GM18858 (cell line): Measurements from ENCODE around the gene DOCK10.
"Not testable (repeated sequence)": the region's sequence is repeated elsewhere in the genome, so short reads cannot be mapped to it uniquely, and the experiment has no call there.

ENCODE experiments used
- ATAC-seq: cut with Tn5 transposase; IDR thresholded peaks from one replicate; pipeline ENCODE4 v1.9.1; 2021; ENCODE audit not compliant: unreplicated experiment

Gene DOCK10

DNA sequence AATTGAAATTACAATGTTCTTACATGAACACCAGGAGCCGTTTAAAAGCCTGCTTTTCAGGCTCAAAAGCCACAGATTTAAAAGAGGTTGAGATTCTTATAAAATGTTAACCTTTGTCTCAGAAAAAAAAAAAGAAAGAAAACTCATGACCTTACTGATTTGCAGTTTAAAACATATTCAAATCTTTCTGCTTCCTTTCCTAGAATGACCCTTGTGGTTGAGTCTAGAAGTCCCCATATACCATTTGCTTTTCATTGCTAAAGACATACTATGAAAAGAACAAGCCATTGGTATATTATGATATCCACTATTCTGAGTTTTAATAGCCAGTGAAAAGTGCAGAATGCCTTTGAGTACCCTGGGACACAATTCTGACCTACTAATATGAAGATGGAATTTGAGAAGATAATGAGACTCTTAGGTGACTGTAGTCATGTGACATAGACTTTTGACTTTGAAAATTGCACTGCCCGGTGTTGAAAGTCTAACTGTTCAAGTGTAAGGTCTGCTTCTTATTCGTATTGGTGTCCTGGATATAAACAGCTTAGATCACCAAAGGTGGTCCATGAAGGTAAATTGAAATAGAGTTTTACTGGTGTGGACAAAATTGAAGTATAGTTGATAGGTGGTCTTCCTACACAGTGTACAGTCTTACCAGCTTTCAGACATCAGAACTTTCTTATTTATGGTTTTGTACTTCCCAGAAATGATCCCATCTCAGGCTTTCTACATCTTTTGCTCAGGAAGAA lies 117.0 kb downstream of the DOCK10 start:
- ATAC-seq = peak; percentile 19

DNA sequence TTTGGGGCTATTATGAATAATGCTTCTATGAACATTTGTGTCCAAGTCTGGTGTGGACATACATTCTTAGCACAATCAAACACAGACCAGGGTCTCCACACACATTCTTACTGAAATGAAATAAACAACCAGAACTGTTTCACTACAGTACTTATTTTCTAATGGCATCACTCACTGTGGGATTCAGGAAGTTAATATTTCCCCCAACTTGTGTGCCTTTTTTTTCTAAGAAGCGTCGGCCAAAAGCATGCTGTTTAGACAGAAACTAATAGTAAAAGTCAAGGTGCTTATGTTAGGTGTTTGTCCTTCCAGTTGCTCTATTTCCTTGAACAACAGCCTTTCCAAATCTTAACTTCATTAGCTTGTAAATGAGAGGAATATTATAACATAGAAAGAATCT lies 117.6 kb downstream of the DOCK10 start:
- no peak for ATAC-seq

DNA sequence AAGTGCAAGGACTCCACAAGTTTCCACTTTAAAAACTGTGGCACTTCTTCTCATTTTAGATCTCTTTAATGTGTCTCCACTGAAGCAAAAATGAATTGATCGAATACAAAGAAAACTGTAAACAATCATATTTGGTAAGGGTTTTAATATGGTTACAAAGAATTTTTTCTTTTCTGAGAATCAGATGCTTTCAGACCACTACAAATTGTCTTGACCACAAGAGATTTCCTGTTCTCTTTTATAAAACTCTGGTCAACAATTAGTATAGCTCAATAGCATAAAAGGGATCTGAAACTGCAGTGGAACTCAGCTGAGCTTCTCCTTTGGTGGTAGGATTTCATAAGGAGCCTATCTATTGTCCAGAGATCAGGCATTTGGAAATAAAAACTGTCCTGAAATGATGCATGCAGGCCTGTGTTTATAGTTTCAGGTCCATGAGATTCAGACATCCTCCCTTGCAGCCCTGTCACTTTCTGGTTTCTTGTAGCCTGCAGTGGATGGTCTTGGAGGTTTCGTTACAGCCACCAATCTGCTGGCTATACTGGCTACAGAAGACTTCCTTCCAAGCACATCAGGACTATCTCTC lies 120.0 kb downstream of the DOCK10 start:
- ATAC-seq = peak; percentile 57

DNA sequence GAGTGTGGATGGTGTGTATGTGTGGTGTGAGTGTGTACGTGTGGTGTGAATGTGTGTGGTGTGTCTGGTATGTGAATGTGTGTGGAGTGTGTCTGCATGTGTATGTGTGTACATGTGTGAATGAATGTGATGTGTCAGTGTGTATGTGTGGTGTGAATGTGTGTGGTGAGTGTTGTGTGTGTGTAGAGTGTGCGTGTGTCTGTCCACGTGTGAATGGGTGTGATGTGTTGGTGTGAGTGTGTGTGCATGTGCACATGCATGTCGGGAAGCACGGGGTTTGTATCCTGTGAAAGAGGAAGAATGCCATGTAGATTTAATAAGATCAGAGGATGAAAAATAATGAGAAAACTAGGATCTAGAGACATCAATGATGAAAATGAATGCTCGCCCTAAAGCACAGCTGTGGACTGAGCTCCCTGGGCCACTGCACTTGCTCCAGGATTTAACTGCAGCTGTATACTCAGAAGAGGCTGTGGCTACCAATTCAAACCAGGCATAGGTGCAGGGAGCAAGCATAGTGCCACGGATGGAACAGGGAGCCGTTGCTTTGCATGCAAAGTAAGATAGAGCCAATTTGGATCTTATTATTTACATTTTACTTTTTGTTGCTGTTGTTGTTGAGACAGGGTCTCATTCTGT lies 122.7 kb downstream of the DOCK10 start:
- no peak for ATAC-seq

DNA sequence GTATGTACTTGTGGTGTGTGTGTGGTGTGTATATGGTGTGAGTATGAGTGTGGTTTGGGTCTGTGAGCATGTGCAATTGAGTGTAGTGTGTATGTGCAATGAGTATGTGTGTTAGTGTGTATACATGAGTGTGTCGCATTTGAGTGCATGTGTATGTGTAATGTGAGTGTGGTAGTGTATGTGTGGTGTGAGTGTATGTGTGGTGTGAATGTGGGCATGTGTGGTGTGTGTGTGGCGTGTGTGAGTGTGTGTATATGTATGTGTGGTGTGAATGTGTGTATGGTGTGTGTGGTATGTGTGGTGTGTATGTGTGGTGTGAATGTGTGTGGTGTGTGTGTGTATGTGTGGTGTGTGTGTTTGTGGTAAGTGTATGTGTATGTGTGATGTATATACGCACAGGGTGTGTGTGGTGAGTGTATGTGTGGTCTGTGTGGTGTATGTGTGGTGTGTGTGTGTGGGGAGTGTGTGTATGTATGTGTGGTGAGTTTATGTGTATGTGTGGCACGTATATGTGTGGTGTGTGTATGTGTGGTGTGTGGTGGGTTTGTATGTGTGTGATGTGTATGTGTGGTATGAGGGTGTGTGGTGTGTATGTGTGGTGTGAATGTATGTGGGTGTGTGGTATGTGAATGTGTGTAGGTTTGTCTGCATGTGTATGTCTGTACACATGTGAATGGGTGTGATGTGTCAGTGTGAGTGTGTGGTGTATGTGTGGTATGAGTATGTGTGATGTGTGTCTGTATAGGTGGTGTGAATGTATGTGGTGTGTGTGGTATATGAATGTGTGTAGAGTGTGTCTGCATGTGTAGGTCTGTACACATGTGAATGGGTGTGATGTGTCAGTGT lies 123.4 kb downstream of the DOCK10 start:
- no peak for ATAC-seq

DNA sequence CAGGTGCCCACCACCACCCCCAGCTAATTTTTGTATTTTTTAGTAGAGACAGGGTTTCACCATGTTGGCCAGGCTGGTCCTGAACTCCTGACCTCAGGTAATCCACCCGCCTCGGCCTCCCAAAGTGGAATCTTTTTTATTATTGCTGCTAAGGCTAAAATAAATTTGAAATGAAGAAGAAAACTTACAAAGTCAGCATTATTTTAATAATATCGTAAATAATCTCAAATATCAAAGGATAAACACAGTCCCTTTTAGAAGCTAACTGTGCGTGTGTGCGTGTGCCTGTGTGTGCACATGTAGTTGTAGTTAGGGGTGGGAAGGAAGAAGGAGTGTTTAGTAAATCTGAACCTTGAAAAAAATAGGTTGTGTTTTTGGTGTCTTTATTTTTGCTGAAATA lies 125.0 kb downstream of the DOCK10 start:
- ATAC-seq = not testable (repeated sequence)

DNA sequence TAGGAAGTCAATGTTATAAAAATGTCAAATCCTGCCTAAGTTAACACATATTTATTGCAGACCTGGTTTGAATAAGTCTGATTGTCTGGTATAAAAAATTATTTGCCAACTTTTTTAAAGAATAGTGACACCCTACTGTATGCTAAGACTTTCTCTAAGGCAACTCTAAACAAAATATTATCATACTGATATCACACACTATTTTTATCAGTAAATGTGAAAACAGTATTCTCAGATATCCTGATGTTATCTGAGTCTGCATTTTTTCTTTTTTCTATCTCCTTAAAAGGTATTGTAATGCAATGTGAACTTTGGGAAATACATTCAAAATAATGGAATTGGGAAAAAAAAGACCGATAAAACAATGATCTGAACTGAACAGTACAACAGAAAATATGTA lies 127.1 kb downstream of the DOCK10 start:
- no peak for ATAC-seq

DNA sequence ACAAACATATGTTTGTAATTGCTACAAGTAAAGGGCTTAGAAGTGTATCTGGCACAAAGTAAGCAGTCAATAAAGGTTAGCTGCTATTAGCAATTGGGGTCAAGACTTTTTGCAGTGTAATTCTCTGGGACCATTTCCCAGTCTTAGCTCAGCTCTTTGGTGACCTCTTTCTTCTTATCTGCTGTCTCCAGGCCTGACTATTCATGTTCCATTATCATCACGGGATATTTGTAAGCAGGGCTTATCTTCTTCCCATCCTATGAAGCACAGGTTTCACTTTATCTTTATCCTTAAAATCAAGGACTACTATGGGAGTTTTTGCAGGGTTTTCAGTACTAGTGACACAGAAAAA lies 131.7 kb downstream of the DOCK10 start:
- ATAC-seq = no peak

DNA sequence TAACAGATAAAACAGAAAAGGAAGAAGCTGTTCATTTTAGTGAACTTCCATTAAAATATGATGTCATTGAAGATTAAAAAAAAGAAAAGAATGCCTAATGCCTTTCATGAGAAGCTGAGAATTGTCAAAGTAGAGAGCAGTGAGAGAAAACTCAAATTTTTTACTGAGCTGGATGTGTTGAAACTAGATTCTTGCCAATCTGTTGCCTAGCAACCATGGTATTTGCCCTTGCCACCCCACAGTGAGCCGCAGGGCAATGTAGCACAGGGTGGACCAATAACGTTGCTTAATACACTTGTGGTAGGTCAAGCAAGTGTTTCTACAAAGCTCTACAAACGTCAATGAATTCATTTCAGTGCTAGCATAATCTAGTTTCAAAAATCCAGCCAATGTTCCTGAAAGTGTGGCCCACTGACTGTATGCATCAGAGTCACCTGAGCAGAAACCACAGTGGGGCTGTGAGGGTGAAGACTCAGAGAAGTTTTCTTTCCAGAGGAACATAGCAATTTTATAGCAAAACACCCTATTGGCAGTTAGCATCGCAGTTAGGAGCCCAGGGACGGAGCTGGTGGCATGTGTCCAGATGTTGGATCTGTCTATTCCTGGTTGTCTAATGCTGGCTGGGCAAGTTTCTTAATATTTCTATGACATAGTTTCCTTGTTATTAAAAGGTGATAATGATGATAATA lies 132.2 kb downstream of the DOCK10 start:
- peak; percentile 83 for ATAC-seq

DNA sequence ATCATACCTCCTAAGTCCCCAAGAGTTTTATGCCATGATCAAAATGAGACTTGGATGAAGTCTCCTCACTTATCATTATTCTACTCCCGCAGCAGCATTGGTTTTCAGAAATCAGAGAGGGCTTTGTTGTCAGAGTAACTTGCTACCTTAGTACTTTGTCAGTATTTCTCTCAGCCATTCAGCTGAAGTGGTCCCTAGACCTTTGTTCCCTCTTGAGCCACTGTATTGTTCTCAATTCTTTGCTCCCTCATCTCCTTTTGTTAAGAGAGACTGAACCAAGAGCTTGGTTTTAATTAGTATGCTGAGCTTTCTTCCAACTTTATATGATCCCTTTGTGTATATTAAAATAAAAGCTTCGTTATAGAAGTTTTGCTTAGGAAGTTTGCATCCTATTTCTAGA lies 133.4 kb downstream of the DOCK10 start:
- ATAC-seq = no peak

DNA sequence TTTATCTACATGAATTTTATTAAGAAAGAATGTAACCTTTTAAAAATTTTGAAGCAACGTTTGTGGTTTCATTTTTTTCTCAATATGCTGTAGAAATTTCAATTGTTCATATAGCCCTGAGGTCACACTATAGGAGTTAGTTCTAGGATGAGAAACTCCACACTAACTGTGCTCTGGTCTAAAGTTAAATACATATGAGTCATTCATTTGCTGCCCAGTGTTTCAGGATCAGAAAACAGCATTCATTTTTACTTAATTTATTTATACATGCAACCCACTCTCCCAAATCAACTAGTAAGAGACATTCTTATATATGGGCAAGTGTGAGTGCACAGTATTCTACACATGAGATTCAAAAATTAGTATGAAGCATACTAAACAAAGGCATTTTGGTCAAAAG lies 137.9 kb downstream of the DOCK10 start:
- no peak for ATAC-seq

DNA sequence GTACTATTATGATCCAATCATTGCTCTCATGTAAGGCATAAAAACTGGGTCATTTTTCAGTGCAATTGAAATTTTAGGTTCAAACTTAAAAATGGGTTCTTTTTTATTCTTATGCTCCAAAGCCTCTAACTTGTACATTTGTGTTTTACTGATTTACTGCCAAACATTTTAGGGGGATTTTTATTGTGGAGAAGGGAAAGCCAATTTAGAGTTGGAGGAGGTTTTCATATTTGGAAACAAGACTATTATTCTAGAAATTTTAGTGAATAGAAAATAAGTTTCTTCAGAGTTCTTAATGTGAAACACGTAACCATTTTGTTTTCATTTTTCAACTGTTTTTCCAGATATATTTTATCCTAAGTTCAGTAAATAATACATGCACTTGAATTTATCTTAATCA lies 138.6 kb downstream of the DOCK10 start:
- ATAC-seq = no peak

DNA sequence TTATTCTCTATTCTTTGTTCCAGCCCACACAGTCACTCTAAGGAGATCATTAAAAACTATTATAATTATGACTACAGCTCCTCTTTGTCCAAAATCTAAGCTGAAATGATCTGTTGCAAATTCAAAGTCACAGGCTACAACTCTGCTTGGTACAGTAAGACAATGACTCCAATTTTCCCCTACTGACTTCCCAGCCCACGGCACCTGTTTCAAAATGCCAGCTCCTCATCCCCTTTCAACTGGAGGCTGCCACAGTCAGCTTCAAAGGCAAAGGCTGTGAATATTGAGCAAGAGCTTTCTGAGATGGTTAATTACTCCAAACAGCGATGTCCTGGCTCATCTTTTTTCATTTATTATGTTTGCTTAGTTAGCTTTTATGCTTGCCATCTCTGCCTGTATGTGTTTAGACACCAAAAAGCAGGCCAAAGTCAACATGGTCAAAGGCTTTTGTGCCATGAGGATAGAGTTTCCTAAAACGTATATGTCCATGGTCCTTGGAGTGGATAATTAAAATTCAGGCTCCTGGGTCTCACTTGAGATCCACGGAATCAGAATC lies 141.1 kb downstream of the DOCK10 start:
- ATAC-seq = no peak

DNA sequence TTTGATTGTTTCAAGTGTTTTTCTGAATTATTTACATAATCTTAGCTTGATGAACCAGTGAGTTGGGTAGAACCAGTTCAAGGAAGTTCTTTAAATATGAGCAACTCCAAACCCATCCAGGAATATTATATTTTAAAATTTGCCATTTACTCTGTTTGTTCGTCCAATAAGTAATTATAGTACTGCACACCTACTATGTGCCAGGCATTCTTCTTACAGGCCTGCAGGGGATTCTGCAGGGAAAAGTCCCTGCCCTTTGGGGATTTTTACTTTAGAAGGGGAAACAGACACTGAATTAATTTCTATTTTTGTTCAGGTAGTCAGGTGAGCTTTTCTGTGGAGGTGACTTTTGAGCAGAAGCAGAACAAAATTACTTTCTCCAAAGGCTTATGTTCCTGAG lies 146.9 kb downstream of the DOCK10 start:
- ATAC-seq = no peak

DNA sequence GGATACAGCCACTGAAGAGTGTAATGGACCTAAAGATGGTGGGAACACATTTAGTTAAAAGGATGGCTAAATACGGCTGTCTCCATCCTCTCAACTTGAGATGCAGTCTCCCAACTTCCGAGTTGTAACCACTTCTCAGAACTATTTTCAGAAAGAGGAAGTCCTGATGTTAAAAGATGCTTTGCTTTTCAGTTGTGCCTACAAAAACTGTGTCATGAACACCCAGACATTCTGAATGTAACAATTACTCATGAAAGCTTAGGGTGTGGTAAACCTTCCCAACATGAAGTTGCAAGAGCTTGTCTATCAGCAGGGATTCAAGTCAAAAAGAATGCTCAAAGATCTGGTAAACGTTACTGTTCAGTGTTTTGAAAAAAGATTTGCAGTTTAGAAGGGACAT lies 147.9 kb downstream of the DOCK10 start:
- peak; percentile 91 for ATAC-seq

DNA sequence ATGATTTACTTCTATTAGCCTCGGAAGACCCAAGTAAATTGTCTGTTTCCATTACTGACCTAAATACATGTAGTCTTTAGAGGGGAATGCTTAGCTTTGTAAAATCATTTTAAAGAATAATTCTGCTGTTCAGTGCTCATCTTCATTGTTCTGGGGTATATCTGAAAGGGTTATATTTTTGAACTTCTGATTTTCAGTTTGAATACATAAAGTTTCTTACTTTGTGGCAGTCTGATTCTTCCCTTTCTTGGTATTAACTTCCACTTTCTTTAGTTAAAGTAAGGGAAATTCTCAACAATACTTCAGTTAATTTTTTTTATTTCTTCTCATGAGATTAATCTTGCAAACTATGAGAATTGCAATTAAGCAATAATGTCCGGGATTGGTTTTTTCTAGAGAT lies 148.4 kb downstream of the DOCK10 start:
- peak; percentile 19 for ATAC-seq

DNA sequence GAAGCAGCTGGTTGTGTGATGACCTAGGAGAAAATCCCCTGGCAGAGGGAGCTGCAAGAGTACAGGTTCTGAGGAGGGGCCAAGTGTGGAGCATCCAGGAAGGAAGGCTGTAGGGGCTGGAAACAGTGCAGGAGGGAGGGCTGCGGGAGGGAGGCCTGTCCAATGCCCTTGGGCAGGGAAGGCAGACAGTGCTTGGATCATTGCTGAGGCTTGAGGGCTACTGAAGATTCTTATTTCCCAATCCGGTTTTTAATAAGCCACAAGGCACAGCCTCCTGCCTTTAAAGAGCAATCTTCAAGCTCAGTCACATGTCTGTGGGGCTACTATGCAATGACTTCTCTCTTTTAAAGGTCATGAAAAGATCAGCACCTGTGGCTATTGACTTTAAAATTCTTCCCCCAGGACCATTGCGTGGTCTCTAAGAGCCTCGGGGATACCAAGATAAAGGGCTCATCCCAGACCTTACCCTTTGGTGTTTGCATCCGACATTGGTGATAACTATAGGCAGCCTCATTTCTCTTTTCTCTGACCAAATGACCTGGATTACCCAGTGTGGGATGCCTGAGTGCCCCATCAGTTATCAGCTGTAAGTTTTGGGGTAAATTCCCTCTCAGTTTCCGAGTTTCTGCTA lies 149.6 kb downstream of the DOCK10 start:
- no peak for ATAC-seq

DNA sequence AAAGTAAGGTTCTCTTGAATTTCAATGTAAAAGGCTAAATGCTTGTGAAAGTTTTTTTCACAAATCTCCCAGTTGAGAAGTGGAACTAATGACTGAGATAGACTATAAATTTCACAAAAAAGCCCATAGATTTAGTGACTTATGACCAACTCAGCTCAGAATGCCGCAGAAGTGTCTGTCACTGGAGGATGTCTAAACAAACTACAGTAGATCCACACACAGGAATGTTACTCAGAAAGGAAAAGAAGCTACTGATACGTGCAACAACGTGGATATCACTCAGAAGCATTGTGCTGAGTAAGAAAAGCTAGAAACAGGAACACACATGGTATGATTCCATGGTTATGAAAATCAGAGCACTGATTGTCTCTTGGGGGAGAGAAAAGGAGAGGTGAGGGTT lies 151.9 kb downstream of the DOCK10 start:
- no peak for ATAC-seq

DNA sequence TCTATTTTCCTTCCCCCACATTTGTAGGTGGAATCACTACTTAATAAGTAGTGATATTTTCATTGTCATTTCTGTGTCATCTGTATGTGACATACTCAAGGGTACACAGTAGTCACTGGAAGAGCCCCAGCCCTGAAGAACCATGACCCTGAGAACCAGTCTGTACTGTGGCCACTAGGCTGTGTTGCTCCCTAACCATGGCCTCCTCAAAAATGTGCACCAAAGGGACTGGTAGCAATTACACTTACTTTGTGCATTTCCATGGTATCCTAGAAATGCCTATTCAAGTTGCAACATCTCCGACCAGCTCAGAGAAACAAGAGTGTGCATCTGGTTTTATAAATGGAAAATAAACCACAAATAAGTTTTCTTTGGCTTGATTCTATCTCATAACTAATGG lies 155.1 kb downstream of the DOCK10 start:
- ATAC-seq = no peak

DNA sequence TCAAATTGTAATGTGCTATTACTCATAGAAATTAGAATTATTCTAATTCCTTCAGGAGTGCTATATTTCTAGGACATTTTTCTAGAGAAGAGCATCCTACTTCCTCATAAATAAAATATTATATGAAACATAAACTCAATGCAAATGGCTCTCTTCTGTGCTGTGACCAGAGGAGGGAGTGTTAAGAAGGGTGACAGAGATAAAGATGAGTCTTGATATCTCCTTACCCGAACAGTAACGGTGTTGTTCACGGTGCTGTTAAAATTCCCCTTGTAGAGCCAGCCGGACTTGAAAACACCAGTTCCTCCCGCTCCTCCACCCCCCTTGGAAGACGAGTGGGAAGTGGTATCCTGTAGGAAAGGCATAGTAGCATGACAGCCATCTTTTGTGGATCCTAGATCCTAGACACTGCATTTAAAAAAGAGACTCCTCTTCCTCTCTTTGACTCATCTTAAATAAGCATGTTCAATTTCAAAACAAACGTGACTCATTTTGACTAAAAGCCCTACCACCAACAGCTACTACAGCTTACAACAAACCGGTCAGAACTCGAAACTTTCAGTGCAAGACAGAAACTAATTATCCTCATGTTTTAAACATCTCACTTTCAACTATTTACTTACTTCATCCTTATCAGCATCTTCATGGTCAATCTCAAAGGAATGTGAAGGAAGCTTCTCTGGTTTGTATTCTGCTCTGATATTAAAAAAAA lies 156.3 kb downstream of the DOCK10 start:
- peak; percentile 79 for ATAC-seq
